NCI-H69 (cell line): ENCODE data around the gene PDLIM7.

Source experiments
- DNase-seq: peaks from one replicate; lab custom pipeline; 2025; lab: John Stamatoyannopoulos, UW

PDLIM7 gene

GRCh38 chr5:177443144-177443983 lies 54.0 kb downstream of the PDLIM7 start:
- no peak for DNase-seq

GRCh38 chr5:177442066-177442826 lies 55.2 kb downstream of the PDLIM7 start:
- DNase-seq: no peak

GRCh38 chr5:177440990-177441780 lies 56.2 kb downstream of the PDLIM7 start:
- no peak for DNase-seq

- no peak for DNase-seq
Measured at GRCh38 chr5:177440211-177440989, 57.0 kb downstream of the PDLIM7 start.

- no peak for DNase-seq
Measured at GRCh38 chr5:177439518-177440053, 57.8 kb downstream of the PDLIM7 start.

- no peak for DNase-seq
Measured at GRCh38 chr5:177438468-177438867, 58.9 kb downstream of the PDLIM7 start.

- DNase-seq: peak; percentile 34
Measured at GRCh38 chr5:177437623-177438022, 59.8 kb downstream of the PDLIM7 start.

GRCh38 chr5:177435847-177436536 lies 61.4 kb downstream of the PDLIM7 start:
- no peak for DNase-seq

GRCh38 chr5:177434942-177435738 lies 62.3 kb downstream of the PDLIM7 start:
- no peak for DNase-seq

GRCh38 chr5:177434437-177434836 lies 63.0 kb downstream of the PDLIM7 start:
- DNase-seq: no peak

GRCh38 chr5:177433658-177434217 lies 63.7 kb downstream of the PDLIM7 start:
- no peak for DNase-seq
